Transverse colon (tissue), 4 donors: ENCODE results near the gene YWHAH. TPM values are rescaled to one million over a fixed set of nuclear protein-coding genes. Genes with fewer than 3 reads are reported as not detected.

Experiments
- DNase-seq: peaks from one replicate; pipeline ENCODE4 v3.0.0-alpha.2; 2019
- H3K27ac ChIP-seq, 4 donors: fragments of 200-600 bp; sonication (generic); 2 replicates each; pipeline ENCODE4 v1.5.1; 2016 to 2018; ENCODE audit warnings: inconsistent platforms in 4 of 4
- H3K27me3 ChIP-seq: fragments of 200-600 bp; sonication (generic); 2 replicates; pipeline ENCODE4 v1.5.1; 2017; ENCODE audit warnings: inconsistent platforms
- H3K36me3 ChIP-seq, 4 donors: fragments of 200-600 bp; sonication (generic); 2 replicates each; pipeline ENCODE4 v1.5.1; 2017 to 2019; ENCODE audit warnings: inconsistent platforms in 4 of 4
- H3K4me1 ChIP-seq, 4 donors: fragments of 200-600 bp; sonication (generic); 2 replicates each; pipeline ENCODE4 v1.5.1; 2017 to 2020; ENCODE audit warnings: inconsistent platforms in 4 of 4
- H3K4me3 ChIP-seq, 4 donors: fragments of 200-600 bp; sonication (generic); 1 replicate in 1 of 4; 2 replicates in 3 of 4; pipeline versions ENCODE4 v1.5.1 to v1.6.1; 2017 to 2019; ENCODE audit warnings: inconsistent platforms in 4 of 4
- H3K9me3 ChIP-seq, 2 donors: fragments of 200-600 bp; sonication (generic); 2 replicates each; pipeline ENCODE4 v1.5.1; 2017 to 2019; ENCODE audit warnings: inconsistent platforms in 2 of 2
- EP300 ChIP-seq: sonication (generic); formaldehyde crosslinking; IDR thresholded peaks from one replicate; pipeline ENCODE4 v1.6.1; 2017; ENCODE audit warnings: antibody characterized with exemption, low read depth
- POLR2A ChIP-seq: fragments of 450-650 bp; IDR thresholded peaks from one replicate; pipeline ENCODE4 v1.6.1; 2016; ENCODE audit warnings: antibody characterized with exemption, mild to moderate bottlenecking, moderate library complexity
- POLR2AphosphoS5 ChIP-seq, 3 donors: sonication (generic); formaldehyde crosslinking; IDR thresholded peaks; one replicate each; pipeline ENCODE4 v1.6.1; 2016; ENCODE audit warnings: antibody characterized with exemption in 3 of 3
- WGBS, 2 donors: methylation state at CpG; one replicate each; pipeline ENCODE4 v1.1.5; 2018; ENCODE audit warnings: low coverage in 1 of 2; 5-methylcytosine and 5-hydroxymethylcytosine counted together
- in situ Hi-C, 4 donors: fragments of 200-750 bp; cut with MboI; loops; one replicate each; pipeline versions ENCODE4 v1.15.0 to v1.15.1; 2017; ENCODE audit warnings: low sequenced_read_pairs in 3 of 4, low pct_ligation_motif_present in 1 of 4, low pct_unique_long_range_greater_than_20kb in 1 of 4
- intact Hi-C: fragments of 100-400 bp; cut with DNase I; formaldehyde crosslinking; loops from one replicate; pipeline ENCODE4 v1.15.1; 2023; ENCODE audit warnings: low total_unique reads
- total RNA-seq, 4 donors: library from RNA; depleted of rRNA; stranded (reverse); fragments of >200 nt; gene quantifications; one replicate each; pipeline ENCODE4 v1.1.0, GENCODE V29; 2016
- TF ChIP-seq, protein P1 (sequence below), 5 experiments: fragments of 200-600 bp in 3 of 5; fragments of 450-650 bp in 2 of 5; sonication (generic) in 3 of 5; IDR thresholded peaks; 1 replicate in 2 of 5; 2 replicates in 3 of 5; pipeline ENCODE4 v1.5.1; 2016 to 2017; ENCODE audit warnings: antibody characterized with exemption in 5 of 5, inconsistent platforms in 3 of 5, mild to moderate bottlenecking in 2 of 5, moderate library complexity in 1 of 5

Gene YWHAH
- total RNA-seq, 4 donors from 2014 or later: 83.7 to 155 (median 109) TPM

- Histone ChIP-seq H3K27ac (no peak overlapping the region), H3K36me3 (peaks cover 0 to 23% (median 14%) of the 10 kb centered on the region in 4 donors), H3K9me3 (no peaks in the 10 kb centered on the region), H3K4me3 (no peak overlapping the region), H3K27me3 (no peaks in the 10 kb centered on the region), H3K4me1 (peaks cover 2 to 28% (median 11%) of the 10 kb centered on the region in 4 donors)
- whole genome bisulfite sequencing, 2 donors: 86 to 91% methylated on average over 4 to 9 of the region's 9 CpGs
- TF ChIP-seq, protein P1, sequence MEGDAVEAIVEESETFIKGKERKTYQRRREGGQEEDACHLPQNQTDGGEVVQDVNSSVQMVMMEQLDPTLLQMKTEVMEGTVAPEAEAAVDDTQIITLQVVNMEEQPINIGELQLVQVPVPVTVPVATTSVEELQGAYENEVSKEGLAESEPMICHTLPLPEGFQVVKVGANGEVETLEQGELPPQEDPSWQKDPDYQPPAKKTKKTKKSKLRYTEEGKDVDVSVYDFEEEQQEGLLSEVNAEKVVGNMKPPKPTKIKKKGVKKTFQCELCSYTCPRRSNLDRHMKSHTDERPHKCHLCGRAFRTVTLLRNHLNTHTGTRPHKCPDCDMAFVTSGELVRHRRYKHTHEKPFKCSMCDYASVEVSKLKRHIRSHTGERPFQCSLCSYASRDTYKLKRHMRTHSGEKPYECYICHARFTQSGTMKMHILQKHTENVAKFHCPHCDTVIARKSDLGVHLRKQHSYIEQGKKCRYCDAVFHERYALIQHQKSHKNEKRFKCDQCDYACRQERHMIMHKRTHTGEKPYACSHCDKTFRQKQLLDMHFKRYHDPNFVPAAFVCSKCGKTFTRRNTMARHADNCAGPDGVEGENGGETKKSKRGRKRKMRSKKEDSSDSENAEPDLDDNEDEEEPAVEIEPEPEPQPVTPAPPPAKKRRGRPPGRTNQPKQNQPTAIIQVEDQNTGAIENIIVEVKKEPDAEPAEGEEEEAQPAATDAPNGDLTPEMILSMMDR (IDR thresholded peaks at IDR 0.05): no peak
- no peak for TF ChIP-seq POLR2A
- in situ Hi-C loops: loop anchor here in 3 of 4 donors (25.0 kb wide), 2 partner anchors 296 to 504 kb away; partner anchors contain the start of genes PISD (in 2 of the 3), BPIFC (in 1 of the 3) and FBXO7 (in 1 of the 3)
- intact Hi-C loops: no loop called here
- no peak for DNase-seq
These were observed 13.7 kb downstream of the YWHAH start for GRCh38 chr22:31957970-31958594.

DNA sequence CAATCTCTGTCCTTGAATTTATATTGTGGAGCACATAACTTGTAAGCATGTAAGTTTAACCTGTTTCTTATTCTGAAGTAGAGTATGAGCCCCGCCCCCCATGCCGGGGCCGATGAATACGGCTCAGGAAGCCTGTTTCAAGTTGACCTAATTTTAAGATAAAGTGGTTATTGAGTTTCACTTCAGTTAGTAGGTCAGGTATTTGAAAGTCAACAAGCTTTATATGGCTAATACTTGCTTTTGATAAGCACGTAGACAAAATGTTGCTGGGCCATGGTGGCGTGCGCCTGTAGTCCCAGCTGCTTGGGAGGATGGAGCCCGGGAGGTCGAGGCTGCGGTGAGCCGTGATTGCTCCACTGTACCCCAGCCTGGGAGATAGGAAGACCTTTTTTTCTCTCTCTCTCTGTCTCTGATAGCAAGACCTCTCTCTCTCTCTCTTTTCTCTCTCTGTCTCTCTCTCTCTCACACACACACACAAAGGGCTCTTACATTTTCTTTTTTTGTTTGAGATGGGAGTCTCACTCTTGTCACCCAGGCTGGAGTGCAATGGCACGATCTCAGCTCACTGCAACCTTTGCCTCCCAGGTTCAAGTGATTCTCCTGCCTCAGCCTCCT lies 14.4 kb downstream of the YWHAH start:
- in situ Hi-C loops (loop anchor here in 3 of 4 donors (25.0 kb wide), 2 partner anchors 296 to 504 kb away; partner anchors contain the start of genes PISD (in 2 of the 3), BPIFC (in 1 of the 3) and FBXO7 (in 1 of the 3)), intact Hi-C loops (no loop called here)
- no peak for DNase-seq
- no peak for TF ChIP-seq POLR2AphosphoS5 (IDR thresholded peaks at IDR 0.05)
- TF ChIP-seq EP300: no peak
- TF ChIP-seq, protein P1 (IDR thresholded peaks at IDR 0.05): no peak
- no peak for TF ChIP-seq POLR2A
- peaks cover 0 to 22% (median 8%) of the 10 kb centered on the region in 4 donors for H3K4me1 ChIP-seq
- no peak overlapping the region for H3K4me3 ChIP-seq
- peaks cover 0 to 23% (median 14%) of the 10 kb centered on the region in 4 donors for H3K36me3 ChIP-seq
- no peaks in the 10 kb centered on the region for H3K27me3 ChIP-seq
- H3K27ac ChIP-seq: no peak overlapping the region
- WGBS, 2 donors: 91 to 92% methylated on average over 8 to 12 of the region's 12 CpGs
- no peaks in the 10 kb centered on the region for H3K9me3 ChIP-seq

DNA sequence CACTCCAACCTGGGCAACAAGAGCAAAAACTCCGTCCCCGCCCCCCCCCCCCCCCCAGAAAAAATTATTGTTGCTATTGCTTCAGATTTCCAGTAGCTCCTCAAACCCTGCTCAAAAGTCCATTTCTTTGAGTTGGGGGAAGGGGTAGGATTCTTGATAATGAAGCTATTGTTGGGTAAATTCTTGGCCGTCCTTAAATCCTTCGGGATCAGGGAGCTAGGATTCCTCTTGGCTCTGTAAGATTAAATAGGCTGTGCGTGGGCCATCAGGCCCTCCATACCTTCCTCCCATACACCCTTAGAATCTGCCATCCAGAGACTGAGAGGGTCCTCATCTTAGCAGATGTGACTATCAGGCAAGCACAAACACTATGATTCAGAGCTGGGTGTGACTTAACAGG lies 16.4 kb downstream of the YWHAH start:
- Histone ChIP-seq H3K27me3 (no peaks in the 10 kb centered on the region), H3K4me1 (peaks cover 0 to 7% (median 0%) of the 10 kb centered on the region in 4 donors), H3K4me3 (no peak overlapping the region), H3K27ac (no peak overlapping the region), H3K9me3 (no peaks in the 10 kb centered on the region), H3K36me3 (peaks cover 0 to 23% (median 14%) of the 10 kb centered on the region in 4 donors)
- no peak for TF ChIP-seq POLR2AphosphoS5 (IDR thresholded peaks at IDR 0.05)
- TF ChIP-seq, protein P1 (IDR thresholded peaks at IDR 0.05): no peak
- TF ChIP-seq POLR2A: no peak
- TF ChIP-seq EP300: no peak
- 50 to 71% methylated on average over 2 to 5 of the region's 5 CpGs for WGBS, 2 donors
- intact Hi-C loops: loop anchor here (10.0 kb wide), 1 partner anchor 1844 kb away; no protein-coding TSS in a partner anchor
- in situ Hi-C loops: loop anchor here (10.0 to 25.0 kb wide), 3 partner anchors 296 to 502 kb away; partner anchors contain the start of genes PISD (in 3 of the 4), BPIFC (in 1 of the 4) and FBXO7 (in 1 of the 4)
- DNase-seq: no peak
